HG03571 (cell line): ENCODE data around the gene NOC2L.
"Not testable (repeated sequence)": the region's sequence is repeated elsewhere in the genome, so short reads cannot be mapped to it uniquely, and the experiment has no call there.

ENCODE experiments used
- ATAC-seq: cut with Tn5 transposase; IDR thresholded peaks from one replicate; pipeline ENCODE4 v1.9.1; 2021; ENCODE audit not compliant: unreplicated experiment

Gene NOC2L

GRCh38 chr1:907611-908451 is 51.2 kb downstream of the NOC2L start:
- ATAC-seq, result no peak

GRCh38 chr1:906600-907420 is 52.2 kb downstream of the NOC2L start:
- ATAC-seq, result peak; percentile 46

DNA sequence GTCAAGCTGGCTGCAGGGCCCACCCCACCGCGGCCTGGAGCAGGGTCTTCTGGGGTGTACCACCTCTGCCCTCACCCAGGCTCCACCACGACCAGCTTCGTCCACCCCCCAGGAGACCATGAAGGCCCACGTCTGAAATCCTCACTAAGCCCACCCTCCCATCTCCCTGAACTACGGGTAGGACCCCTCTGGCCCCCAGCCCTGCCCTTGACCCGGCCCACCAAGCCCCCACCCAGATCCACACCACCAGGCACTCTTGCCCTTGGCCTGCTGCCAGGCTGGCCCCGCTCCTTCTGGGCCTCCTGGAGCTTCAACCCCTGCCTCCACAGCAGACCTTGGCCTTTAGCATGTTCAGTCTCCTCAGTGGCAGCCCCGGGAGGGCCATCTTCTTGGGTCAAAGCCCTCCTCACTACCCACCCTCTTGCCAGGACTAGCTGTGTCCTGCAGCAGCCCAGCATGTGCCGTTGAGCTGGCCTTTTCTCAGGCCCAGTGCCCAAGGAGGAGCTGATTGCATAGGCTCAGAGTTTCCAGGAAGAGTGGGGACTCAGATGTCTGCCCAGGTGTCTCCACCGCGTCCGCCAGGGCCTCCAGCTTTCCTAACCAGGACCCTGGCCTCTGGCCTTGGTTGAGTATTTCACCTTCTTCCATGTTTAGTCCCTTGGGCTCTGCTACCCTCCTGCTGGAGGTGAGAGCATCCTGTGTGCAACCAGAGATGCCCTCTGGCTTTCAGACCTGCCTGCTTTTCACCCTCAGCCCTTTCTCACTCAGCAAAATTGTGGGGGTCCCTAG is 53.1 kb downstream of the NOC2L start:
- no peak for ATAC-seq

- no peak for ATAC-seq
Measured at GRCh38 chr1:905071-905749, 53.8 kb downstream of the NOC2L start.

- no peak for ATAC-seq
Measured at GRCh38 chr1:904310-904950, 54.6 kb downstream of the NOC2L start.

DNA sequence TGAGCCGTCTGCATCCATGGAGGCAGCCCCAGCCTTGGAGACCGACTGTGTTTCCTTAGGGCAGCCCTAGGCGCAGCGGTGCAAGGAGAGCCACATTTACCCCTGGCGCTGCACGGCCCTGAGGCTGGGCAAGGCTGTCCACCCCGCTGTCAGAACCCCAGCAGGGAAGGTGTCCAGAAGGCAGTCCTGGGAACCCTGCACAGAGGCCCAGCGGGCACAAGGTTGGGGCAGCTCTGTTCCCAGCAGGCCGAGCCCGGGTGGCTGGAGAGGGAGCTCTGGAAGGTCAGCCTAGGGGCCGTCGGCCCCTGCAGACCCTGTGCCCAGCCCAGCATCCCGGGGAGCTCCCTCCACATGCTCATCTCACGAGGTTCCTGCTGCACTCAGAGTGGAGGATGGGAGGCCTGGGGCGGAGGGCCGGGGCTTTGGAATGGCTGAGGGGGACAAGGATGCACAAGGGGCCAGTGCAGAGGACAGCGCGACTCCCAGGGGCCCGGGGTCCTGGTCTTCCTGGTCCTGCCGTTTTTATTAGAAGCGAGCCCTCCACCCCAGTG is 55.3 kb downstream of the NOC2L start:
- no peak for ATAC-seq

- no peak for ATAC-seq
Measured at GRCh38 chr1:903305-903704, 55.8 kb downstream of the NOC2L start.

DNA sequence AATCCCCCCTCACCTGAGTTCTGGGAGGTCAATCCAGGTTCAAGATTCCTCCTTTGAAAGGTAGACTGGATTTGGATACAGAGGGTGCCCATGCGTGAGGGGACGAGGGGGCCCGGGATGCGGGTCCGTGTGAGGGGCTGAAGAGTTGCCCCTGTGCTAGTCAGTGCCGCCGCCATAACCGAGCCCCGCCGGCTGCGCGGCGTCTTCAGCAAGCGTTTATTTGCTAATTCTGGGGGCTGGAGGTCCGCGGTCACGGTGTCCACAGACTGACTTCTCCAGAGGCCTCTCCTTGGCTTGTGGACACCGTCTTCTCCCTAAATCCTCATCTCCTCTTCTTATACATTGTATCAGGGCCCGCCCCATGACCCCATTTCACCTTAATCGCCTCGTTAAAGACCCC is 56.3 kb downstream of the NOC2L start:
- ATAC-seq, result no peak

- ATAC-seq, result no peak
Measured at GRCh38 chr1:901108-901859, 57.8 kb downstream of the NOC2L start.

DNA sequence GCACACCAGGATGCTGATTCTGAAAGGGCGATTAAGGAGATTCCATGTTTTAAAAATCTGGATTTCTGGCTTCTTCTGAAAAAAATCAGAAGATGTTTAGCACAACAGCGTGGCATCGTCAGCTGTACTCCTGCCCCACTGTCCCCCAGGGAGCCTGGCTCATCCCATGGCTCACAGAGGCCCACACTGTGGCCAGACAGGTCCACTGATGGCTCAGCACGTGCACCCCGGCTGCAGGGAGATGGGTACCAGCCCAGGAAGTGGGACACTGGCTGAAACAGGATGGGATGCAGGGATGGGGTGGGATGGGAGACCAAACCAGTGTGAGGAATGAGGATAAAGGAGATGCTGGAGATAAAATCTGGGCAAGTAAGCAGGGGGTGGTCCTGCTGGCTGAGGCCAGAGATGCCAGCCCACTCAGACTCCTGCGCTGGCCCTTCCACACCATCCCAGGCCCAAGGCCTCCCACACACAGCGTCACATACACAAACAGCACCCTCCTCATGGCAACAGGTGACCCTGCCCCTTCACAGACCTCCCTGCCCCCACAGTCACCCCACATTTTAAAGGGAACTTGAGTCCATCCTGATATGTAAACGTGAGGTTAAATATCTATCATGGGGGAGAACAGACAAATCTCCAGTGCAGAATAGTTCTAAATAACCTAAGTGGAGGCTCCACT is 59.3 kb downstream of the NOC2L start:
- ATAC-seq, result no peak

- ATAC-seq, result not testable (repeated sequence)
Measured at GRCh38 chr1:897951-898350, 61.1 kb downstream of the NOC2L start.

DNA sequence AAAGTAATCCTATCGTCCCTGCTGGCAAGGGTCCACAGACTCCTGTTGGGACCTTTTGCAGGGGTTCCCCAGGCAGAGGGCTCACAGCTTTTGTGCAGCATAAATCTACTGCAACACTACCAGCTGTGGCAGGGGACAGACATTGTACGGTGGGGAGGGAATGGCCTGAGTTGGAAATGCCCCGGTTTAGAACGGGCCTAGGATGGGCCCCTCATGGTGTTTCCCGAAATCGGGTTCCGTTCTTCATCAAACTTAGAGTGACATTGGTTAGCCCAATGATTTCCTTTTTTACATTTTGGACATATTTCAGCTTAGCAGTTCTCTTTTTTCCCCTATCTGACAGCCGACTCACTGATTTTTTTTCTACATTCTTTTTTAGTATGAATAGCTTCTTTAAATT is 61.8 kb downstream of the NOC2L start:
- ATAC-seq, result no peak
